HEK293 (cell line): ENCODE measurements around the gene CFAP43.

Experiments
- CTCF ChIA-PET: fragments of 350-600 bp; formaldehyde crosslinking; extraction: SDS; loops from one replicate; lab custom pipeline; 2021; ENCODE audit warnings: antibody characterized with exemption; lab: Yijun Ruan, JAX
- POLR2A ChIA-PET: fragments of 300-600 bp; formaldehyde crosslinking; extraction: SDS; loops from one replicate; lab custom pipeline; 2020; ENCODE audit warnings: antibody characterized with exemption, inconsistent platforms; lab: Yijun Ruan, JAX
- H3K27ac ChIP-seq: fragments of 200-500 bp; sonication (Bioruptor generic); 2 replicates; pipeline ENCODE4 v1.5.1; 2014; ENCODE audit warnings: low read depth, low read length, control low read depth, inconsistent platforms; ENCODE audit errors: extremely low read depth
- H3K36me3 ChIP-seq, 2 experiments: fragments of 200-500 bp in 1 of 2; sonication (Bioruptor generic) in 1 of 2; 1 replicate in 1 of 2; 2 replicates in 1 of 2; pipeline ENCODE4 v1.5.1; 2014 to 2017; ENCODE audit warnings: inconsistent platforms in 2 of 2, low read length in 2 of 2; ENCODE audit not compliant: control insufficient read depth in 2 of 2, insufficient read depth in 1 of 2
- H3K4me1 ChIP-seq: fragments of 200-500 bp; sonication (Bioruptor generic); 2 replicates; pipeline ENCODE4 v1.5.1; 2014; ENCODE audit warnings: mild to moderate bottlenecking, low read length, inconsistent platforms; ENCODE audit not compliant: control insufficient read depth, insufficient read depth
- H3K4me3 ChIP-seq: 2 replicates; pipeline ENCODE4 v1.5.1; 2011; ENCODE audit warnings: low read depth, mild to moderate bottlenecking, control low read depth, low read length, moderate library complexity
- H3K9me3 ChIP-seq: fragments of 200-500 bp; sonication (Bioruptor generic); 2 replicates; pipeline ENCODE4 v1.5.1; 2014; ENCODE audit warnings: low read depth, low read length, inconsistent platforms; ENCODE audit not compliant: control insufficient read depth, insufficient read depth
- EGR2 ChIP-seq: fragments of 450-650 bp; formaldehyde crosslinking; IDR thresholded peaks from 2 replicates; pipeline ENCODE4 v1.5.1; 2016; ENCODE audit warnings: low read depth, missing biosample characterization, missing genetic modification characterization
- FEZF1 ChIP-seq: fragments of 450-650 bp; formaldehyde crosslinking; IDR thresholded peaks from 2 replicates; pipeline ENCODE4 v1.5.1; 2016; ENCODE audit warnings: missing biosample characterization, missing genetic modification characterization
- GLIS1 ChIP-seq: fragments of 450-650 bp; formaldehyde crosslinking; IDR thresholded peaks from 2 replicates; pipeline ENCODE4 v1.5.1; 2016; ENCODE audit warnings: missing biosample characterization, missing genetic modification characterization
- IKZF3 ChIP-seq: fragments of 450-650 bp; IDR thresholded peaks from 2 replicates; pipeline ENCODE4 v1.5.0; 2018; ENCODE audit warnings: missing biosample characterization, mild to moderate bottlenecking, missing genetic modification characterization, moderate library complexity
- KLF1 ChIP-seq: fragments of 450-650 bp; formaldehyde crosslinking; IDR thresholded peaks from 2 replicates; pipeline ENCODE4 v1.5.1; 2016; ENCODE audit warnings: missing biosample characterization, missing genetic modification characterization
- KLF16 ChIP-seq: fragments of 450-650 bp; formaldehyde crosslinking; IDR thresholded peaks from 2 replicates; pipeline ENCODE4 v1.5.1; 2017; ENCODE audit warnings: missing biosample characterization, missing genetic modification characterization
- PRDM1 ChIP-seq: fragments of 450-650 bp; formaldehyde crosslinking; IDR thresholded peaks from 2 replicates; pipeline ENCODE4; 2016; ENCODE audit warnings: missing biosample characterization, missing genetic modification characterization
- PRDM6 ChIP-seq: fragments of 450-650 bp; formaldehyde crosslinking; IDR thresholded peaks from 2 replicates; pipeline ENCODE4 v1.5.1; 2017; ENCODE audit warnings: missing biosample characterization, missing genetic modification characterization
- RBAK ChIP-seq: fragments of 450-650 bp; formaldehyde crosslinking; IDR thresholded peaks from 2 replicates; pipeline ENCODE4 v1.5.1; 2016; ENCODE audit warnings: missing biosample characterization, missing genetic modification characterization
- SP7 ChIP-seq: fragments of 450-650 bp; formaldehyde crosslinking; IDR thresholded peaks from 2 replicates; pipeline ENCODE4 v1.5.1; 2016; ENCODE audit warnings: missing biosample characterization, missing genetic modification characterization
- WT1 ChIP-seq: fragments of 450-650 bp; formaldehyde crosslinking; IDR thresholded peaks from 2 replicates; pipeline ENCODE4 v1.5.1; 2016; ENCODE audit warnings: missing biosample characterization, missing genetic modification characterization
- ZEB2 ChIP-seq: fragments of 450-650 bp; formaldehyde crosslinking; IDR thresholded peaks from 2 replicates; pipeline ENCODE4 v1.5.1; 2016; ENCODE audit warnings: missing biosample characterization, missing genetic modification characterization
- ZFHX2 ChIP-seq: fragments of 450-650 bp; formaldehyde crosslinking; conservative IDR thresholded peaks from 2 replicates; pipeline ENCODE4 v1.5.1; 2016; ENCODE audit warnings: missing biosample characterization, missing genetic modification characterization
- ZIC2 ChIP-seq: fragments of 450-650 bp; formaldehyde crosslinking; IDR thresholded peaks from 2 replicates; pipeline ENCODE4 v1.5.1; 2016; ENCODE audit warnings: missing biosample characterization, missing genetic modification characterization
- ZNF10 ChIP-seq: fragments of 450-650 bp; formaldehyde crosslinking; IDR thresholded peaks from 2 replicates; pipeline ENCODE4 v1.5.1; 2017; ENCODE audit warnings: missing biosample characterization, missing genetic modification characterization
- ZNF174 ChIP-seq: fragments of 450-650 bp; formaldehyde crosslinking; IDR thresholded peaks from 2 replicates; pipeline ENCODE4 v1.5.0; 2017; ENCODE audit warnings: missing biosample characterization, mild to moderate bottlenecking, missing genetic modification characterization
- ZNF248 ChIP-seq: fragments of 450-650 bp; formaldehyde crosslinking; IDR thresholded peaks from 2 replicates; pipeline ENCODE4 v1.5.1; 2017; ENCODE audit warnings: missing biosample characterization, missing genetic modification characterization
- ZNF324 ChIP-seq: fragments of 450-650 bp; formaldehyde crosslinking; IDR thresholded peaks from 2 replicates; pipeline ENCODE4 v1.5.1; 2016; ENCODE audit warnings: missing biosample characterization, missing genetic modification characterization
- ZNF366 ChIP-seq: fragments of 450-650 bp; formaldehyde crosslinking; conservative IDR thresholded peaks from 2 replicates; pipeline ENCODE4 v1.5.1; 2016; ENCODE audit warnings: missing biosample characterization, missing genetic modification characterization
- ZNF600 ChIP-seq: fragments of 450-650 bp; formaldehyde crosslinking; IDR thresholded peaks from 2 replicates; pipeline ENCODE4 v1.5.1; 2016; ENCODE audit warnings: missing biosample characterization, missing genetic modification characterization
- ZNF629 ChIP-seq: fragments of 450-650 bp; formaldehyde crosslinking; IDR thresholded peaks from 2 replicates; pipeline ENCODE4 v1.5.1; 2017; ENCODE audit warnings: missing biosample characterization, missing genetic modification characterization
- ZNF843 ChIP-seq: fragments of 450-650 bp; formaldehyde crosslinking; IDR thresholded peaks from 2 replicates; pipeline ENCODE4 v1.5.1; 2016; ENCODE audit warnings: missing biosample characterization, missing genetic modification characterization
- ZXDB ChIP-seq: fragments of 450-650 bp; formaldehyde crosslinking; IDR thresholded peaks from 2 replicates; pipeline ENCODE4 v1.5.1; 2016; ENCODE audit warnings: missing biosample characterization, missing genetic modification characterization
- TF ChIP-seq, protein P1 (sequence below): fragments of 450-650 bp; formaldehyde crosslinking; IDR thresholded peaks from 2 replicates; pipeline ENCODE4 v1.5.1; 2016; ENCODE audit warnings: missing biosample characterization, missing genetic modification characterization
- TF ChIP-seq, protein P2 (sequence below): fragments of 450-650 bp; formaldehyde crosslinking; IDR thresholded peaks from 2 replicates; pipeline ENCODE4 v1.5.1; 2016; ENCODE audit warnings: missing biosample characterization, missing genetic modification characterization
- TF ChIP-seq, protein P3 (sequence below): fragments of 450-650 bp; formaldehyde crosslinking; IDR thresholded peaks from 2 replicates; pipeline ENCODE4 v1.5.1; 2016; ENCODE audit warnings: missing biosample characterization, missing genetic modification characterization
- TF ChIP-seq, protein P4 (sequence below): fragments of 450-650 bp; formaldehyde crosslinking; IDR thresholded peaks from 2 replicates; pipeline ENCODE4 v1.5.1; 2017; ENCODE audit warnings: missing biosample characterization, missing genetic modification characterization
- TF ChIP-seq, protein P5 (sequence below): fragments of 450-650 bp; formaldehyde crosslinking; IDR thresholded peaks from 2 replicates; pipeline ENCODE4; 2016; ENCODE audit warnings: missing biosample characterization, missing genetic modification characterization

CFAP43 gene

DNA sequence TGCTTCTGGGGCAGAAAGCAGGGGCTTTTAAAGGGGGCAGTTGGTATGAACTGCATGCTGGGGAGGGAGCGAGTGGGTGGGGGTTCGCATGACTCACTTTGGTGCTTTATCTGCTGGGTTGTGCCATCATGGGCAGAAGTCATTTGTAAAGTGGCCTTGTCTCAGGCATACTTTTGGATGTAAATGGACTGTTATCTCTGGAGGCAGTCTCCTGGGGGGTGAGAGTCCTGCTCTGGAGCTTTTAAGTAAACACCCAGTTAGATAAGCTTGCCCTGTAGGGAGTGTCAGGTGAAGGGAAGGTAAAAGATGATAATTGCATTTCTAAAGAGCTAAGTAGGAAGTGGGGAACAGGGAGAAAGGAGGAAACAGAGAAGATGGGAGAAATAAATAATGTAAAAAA is 20.9 kb upstream of the CFAP43 start:
- H3K27ac ChIP-seq, result no peak overlapping the region; the same call in 1 of the 2 replicates
- peaks cover 10 to 17% of the 10 kb centered on the region in 2 experiments for H3K36me3 ChIP-seq
- POLR2A ChIA-PET, result interaction anchor here (0.9 to 4.4 kb wide), 3 partner anchors 15 to 21 kb away, joined by 3 to 44 read pairs (median 16); partner anchors contain the start of genes CFAP43 and GSTO2
- TF ChIP-seq FEZF1 (tag by site-specific recombination) (peak; percentile 60), ZNF174 (tag by site-specific recombination) (no peak), PRDM6 (tag by site-specific recombination) (0 out of 2 replicates have a peak, but pooled peaks have one; percentile 16), GLIS1 (tag by site-specific recombination) (peak; percentile 97), ZNF600 (tag by site-specific recombination) (peak; percentile 74), KLF16 (0 out of 2 replicates have a peak, but pooled peaks have one; percentile 30), ZNF366 (peak; percentile 58), ZIC2 (tag by site-specific recombination) (peak; percentile 63), ZNF10 (tag by site-specific recombination) (peak; percentile 63; the same call in 1 of the 2 replicates), ZEB2 (tag by site-specific recombination) (0 out of 2 replicates have a peak, but pooled peaks have one; percentile 34), SP7 (tag by site-specific recombination) (peak; percentile 76), WT1 (peak; percentile 62), ZNF843 (tag by site-specific recombination) (peak; percentile 68; the same call in 1 of the 2 replicates), EGR2 (tag by site-specific recombination) (peak; percentile 31; the same call in 1 of the 2 replicates), ZNF248 (tag by site-specific recombination) (no peak), IKZF3 (tag by site-specific recombination) (0 out of 2 replicates have a peak, but pooled peaks have one; percentile 20), ZXDB (peak; percentile 73), ZNF324 (tag by site-specific recombination) (no peak), ZFHX2 (peak; percentile 64), RBAK (no peak), PRDM1 (tag by site-specific recombination) (0 out of 2 replicates have a peak, but pooled peaks have one; percentile 37), ZNF629 (tag by site-specific recombination) (0 out of 2 replicates have a peak, but pooled peaks have one; percentile 31), KLF1 (peak; percentile 60)
- TF ChIP-seq, protein P1, sequence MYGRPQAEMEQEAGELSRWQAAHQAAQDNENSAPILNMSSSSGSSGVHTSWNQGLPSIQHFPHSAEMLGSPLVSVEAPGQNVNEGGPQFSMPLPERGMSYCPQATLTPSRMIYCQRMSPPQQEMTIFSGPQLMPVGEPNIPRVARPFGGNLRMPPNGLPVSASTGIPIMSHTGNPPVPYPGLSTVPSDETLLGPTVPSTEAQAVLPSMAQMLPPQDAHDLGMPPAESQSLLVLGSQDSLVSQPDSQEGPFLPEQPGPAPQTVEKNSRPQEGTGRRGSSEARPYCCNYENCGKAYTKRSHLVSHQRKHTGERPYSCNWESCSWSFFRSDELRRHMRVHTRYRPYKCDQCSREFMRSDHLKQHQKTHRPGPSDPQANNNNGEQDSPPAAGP, result peak; percentile 95
- TF ChIP-seq, protein P2, sequence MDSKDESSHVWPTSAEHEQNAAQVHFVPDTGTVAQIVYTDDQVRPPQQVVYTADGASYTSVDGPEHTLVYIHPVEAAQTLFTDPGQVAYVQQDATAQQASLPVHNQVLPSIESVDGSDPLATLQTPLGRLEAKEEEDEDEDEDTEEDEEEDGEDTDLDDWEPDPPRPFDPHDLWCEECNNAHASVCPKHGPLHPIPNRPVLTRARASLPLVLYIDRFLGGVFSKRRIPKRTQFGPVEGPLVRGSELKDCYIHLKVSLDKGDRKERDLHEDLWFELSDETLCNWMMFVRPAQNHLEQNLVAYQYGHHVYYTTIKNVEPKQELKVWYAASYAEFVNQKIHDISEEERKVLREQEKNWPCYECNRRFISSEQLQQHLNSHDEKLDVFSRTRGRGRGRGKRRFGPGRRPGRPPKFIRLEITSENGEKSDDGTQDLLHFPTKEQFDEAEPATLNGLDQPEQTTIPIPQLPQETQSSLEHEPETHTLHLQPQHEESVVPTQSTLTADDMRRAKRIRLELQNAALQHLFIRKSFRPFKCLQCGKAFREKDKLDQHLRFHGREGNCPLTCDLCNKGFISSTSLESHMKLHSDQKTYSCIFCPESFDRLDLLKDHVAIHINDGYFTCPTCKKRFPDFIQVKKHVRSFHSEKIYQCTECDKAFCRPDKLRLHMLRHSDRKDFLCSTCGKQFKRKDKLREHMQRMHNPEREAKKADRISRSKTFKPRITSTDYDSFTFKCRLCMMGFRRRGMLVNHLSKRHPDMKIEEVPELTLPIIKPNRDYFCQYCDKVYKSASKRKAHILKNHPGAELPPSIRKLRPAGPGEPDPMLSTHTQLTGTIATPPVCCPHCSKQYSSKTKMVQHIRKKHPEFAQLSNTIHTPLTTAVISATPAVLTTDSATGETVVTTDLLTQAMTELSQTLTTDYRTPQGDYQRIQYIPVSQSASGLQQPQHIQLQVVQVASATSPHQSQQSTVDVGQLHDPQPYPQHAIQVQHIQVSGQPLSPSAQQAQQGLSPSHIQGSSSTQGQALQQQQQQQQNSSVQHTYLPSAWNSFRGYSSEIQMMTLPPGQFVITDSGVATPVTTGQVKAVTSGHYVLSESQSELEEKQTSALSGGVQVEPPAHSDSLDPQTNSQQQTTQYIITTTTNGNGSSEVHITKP (tag by site-specific recombination), result peak; percentile 86
- TF ChIP-seq, protein P3, sequence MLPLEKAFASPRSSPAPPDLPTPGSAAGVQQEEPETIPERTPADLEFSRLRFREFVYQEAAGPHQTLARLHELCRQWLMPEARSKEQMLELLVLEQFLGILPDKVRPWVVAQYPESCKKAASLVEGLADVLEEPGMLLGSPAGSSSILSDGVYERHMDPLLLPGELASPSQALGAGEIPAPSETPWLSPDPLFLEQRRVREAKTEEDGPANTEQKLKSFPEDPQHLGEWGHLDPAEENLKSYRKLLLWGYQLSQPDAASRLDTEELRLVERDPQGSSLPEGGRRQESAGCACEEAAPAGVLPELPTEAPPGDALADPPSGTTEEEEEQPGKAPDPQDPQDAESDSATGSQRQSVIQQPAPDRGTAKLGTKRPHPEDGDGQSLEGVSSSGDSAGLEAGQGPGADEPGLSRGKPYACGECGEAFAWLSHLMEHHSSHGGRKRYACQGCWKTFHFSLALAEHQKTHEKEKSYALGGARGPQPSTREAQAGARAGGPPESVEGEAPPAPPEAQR (tag by site-specific recombination), result no peak
- TF ChIP-seq, protein P4, sequence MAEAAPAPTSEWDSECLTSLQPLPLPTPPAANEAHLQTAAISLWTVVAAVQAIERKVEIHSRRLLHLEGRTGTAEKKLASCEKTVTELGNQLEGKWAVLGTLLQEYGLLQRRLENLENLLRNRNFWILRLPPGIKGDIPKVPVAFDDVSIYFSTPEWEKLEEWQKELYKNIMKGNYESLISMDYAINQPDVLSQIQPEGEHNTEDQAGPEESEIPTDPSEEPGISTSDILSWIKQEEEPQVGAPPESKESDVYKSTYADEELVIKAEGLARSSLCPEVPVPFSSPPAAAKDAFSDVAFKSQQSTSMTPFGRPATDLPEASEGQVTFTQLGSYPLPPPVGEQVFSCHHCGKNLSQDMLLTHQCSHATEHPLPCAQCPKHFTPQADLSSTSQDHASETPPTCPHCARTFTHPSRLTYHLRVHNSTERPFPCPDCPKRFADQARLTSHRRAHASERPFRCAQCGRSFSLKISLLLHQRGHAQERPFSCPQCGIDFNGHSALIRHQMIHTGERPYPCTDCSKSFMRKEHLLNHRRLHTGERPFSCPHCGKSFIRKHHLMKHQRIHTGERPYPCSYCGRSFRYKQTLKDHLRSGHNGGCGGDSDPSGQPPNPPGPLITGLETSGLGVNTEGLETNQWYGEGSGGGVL, result peak; percentile 82
- TF ChIP-seq, protein P5, sequence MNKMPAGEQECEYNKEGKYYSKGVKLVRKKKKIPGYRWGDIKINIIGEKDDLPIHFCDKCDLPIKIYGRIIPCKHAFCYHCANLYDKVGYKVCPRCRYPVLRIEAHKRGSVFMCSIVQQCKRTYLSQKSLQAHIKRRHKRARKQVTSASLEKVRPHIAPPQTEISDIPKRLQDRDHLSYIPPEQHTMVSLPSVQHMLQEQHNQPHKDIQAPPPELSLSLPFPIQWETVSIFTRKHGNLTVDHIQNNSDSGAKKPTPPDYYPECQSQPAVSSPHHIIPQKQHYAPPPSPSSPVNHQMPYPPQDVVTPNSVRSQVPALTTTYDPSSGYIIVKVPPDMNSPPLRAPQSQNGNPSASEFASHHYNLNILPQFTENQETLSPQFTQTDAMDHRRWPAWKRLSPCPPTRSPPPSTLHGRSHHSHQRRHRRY (tag by site-specific recombination), result no peak
- CTCF ChIA-PET, result interaction anchor here (0.6 to 1.9 kb wide), 5 partner anchors 22 to 368 kb away, joined by 3 to 6 read pairs (median 3); partner anchors contain the start of gene SFR1
- H3K4me1 ChIP-seq, result peaks cover 24% of the 10 kb centered on the region
- no peak overlapping the region for H3K4me3 ChIP-seq
- H3K9me3 ChIP-seq, result no peaks in the 10 kb centered on the region
